Uterus (tissue), 4 donors: ENCODE measurements around the gene KRTAP17-1. TPM values are rescaled to one million over a fixed set of nuclear protein-coding genes. Genes with fewer than 3 reads are reported as not detected.

Experiments used
- DNase-seq, 2 donors: peaks; one replicate each; pipeline ENCODE4 v3.0.0-alpha.2; 2019 to 2020
- H3K27ac ChIP-seq, 2 donors: fragments of 200-600 bp; sonication (generic); 1 replicate in 1 of 2; 2 replicates in 1 of 2; pipeline ENCODE4 v1.5.1; 2016 to 2018
- H3K27me3 ChIP-seq, 2 donors: fragments of 200-600 bp; sonication (generic); one replicate each; pipeline ENCODE4 v1.5.1; 2018 to 2019; ENCODE audit warnings: control low read depth in 1 of 2
- H3K36me3 ChIP-seq, 2 donors: fragments of 200-600 bp; sonication (generic); one replicate each; pipeline ENCODE4 v1.5.1; 2019; ENCODE audit warnings: control low read depth in 1 of 2
- H3K4me1 ChIP-seq, 2 donors: fragments of 200-600 bp; sonication (generic); one replicate each; pipeline ENCODE4 v1.5.1; 2018 to 2019; ENCODE audit warnings: control low read depth in 1 of 2
- H3K4me3 ChIP-seq, 2 donors: fragments of 200-600 bp; sonication (generic); 1 replicate in 1 of 2; 2 replicates in 1 of 2; pipeline ENCODE4 v1.5.1; 2018 to 2019; ENCODE audit warnings: mild to moderate bottlenecking in 1 of 2
- H3K9me3 ChIP-seq, 2 donors: fragments of 200-600 bp; sonication (generic); one replicate each; pipeline ENCODE4 v1.5.1; 2019; ENCODE audit warnings: control low read depth in 1 of 2
- CTCF ChIP-seq, 4 experiments: fragments of 200-600 bp in 2 of 4; fragments of 450-650 bp in 2 of 4; sonication (generic) in 2 of 4; IDR thresholded peaks; one replicate each; pipeline ENCODE4 v1.5.1; 2016 to 2019; ENCODE audit warnings: antibody characterized with exemption in 4 of 4, mild to moderate bottlenecking in 2 of 4, moderate library complexity in 1 of 4
- POLR2A ChIP-seq, 2 donors: fragments of 450-650 bp; IDR thresholded peaks; one replicate each; pipeline ENCODE4 v1.6.1; 2016; ENCODE audit warnings: antibody characterized with exemption in 2 of 2, mild to moderate bottlenecking in 1 of 2, moderate library complexity in 1 of 2
- intact Hi-C: fragments of 100-400 bp; cut with DNase I; formaldehyde crosslinking; loops from one replicate; pipeline ENCODE4 v1.15.1; 2023; ENCODE audit warnings: low total_unique reads
- total RNA-seq, 4 donors: library from RNA; depleted of rRNA in 3 of 4; stranded (reverse); fragments of >200 nt in 3 of 4; gene quantifications; one replicate each; pipeline versions ENCODE4 v1.1.0 to v1.2.4, GENCODE V29; 2014 to 2023
- donor health status: DM: yes; HTN: yes; CAD: no.

Gene KRTAP17-1
- total RNA-seq, 4 donors from 2014 or later = not detected

GRCh38 chr17:41308251-41308917, 7.1 kb downstream of the KRTAP17-1 start:
- H3K4me1 ChIP-seq = no peaks in the 10 kb centered on the region
- no peak overlapping the region for H3K4me3 ChIP-seq
- no peak overlapping the region for H3K27ac ChIP-seq
- H3K36me3 ChIP-seq = no peaks in the 10 kb centered on the region
- H3K27me3 ChIP-seq = no peaks in the 10 kb centered on the region
- no peaks in the 10 kb centered on the region for H3K9me3 ChIP-seq
- DNase-seq = no peak
- TF ChIP-seq POLR2A (IDR thresholded peaks at IDR 0.05) (no peak), CTCF (IDR thresholded peaks at IDR 0.05) (no peak)
- intact Hi-C loops = no loop called here

GRCh38 chr17:41307647-41308046, 7.9 kb downstream of the KRTAP17-1 start:
- Histone ChIP-seq H3K36me3 (no peaks in the 10 kb centered on the region), H3K9me3 (no peaks in the 10 kb centered on the region), H3K27ac (no peak overlapping the region), H3K4me3 (no peak overlapping the region), H3K4me1 (no peaks in the 10 kb centered on the region), H3K27me3 (no peaks in the 10 kb centered on the region)
- intact Hi-C loops = no loop called here
- no peak for DNase-seq
- TF ChIP-seq CTCF (IDR thresholded peaks at IDR 0.05) (no peak), POLR2A (IDR thresholded peaks at IDR 0.05) (no peak)

- no peaks in the 10 kb centered on the region for H3K36me3 ChIP-seq
- H3K4me3 ChIP-seq = no peak overlapping the region
- TF ChIP-seq POLR2A (IDR thresholded peaks at IDR 0.05) (no peak), CTCF (IDR thresholded peaks at IDR 0.05) (no peak)
- H3K9me3 ChIP-seq = no peaks in the 10 kb centered on the region
- no peaks in the 10 kb centered on the region for H3K27me3 ChIP-seq
- intact Hi-C loops = no loop called here
- H3K27ac ChIP-seq = no peak overlapping the region
- DNase-seq = no peak
- no peaks in the 10 kb centered on the region for H3K4me1 ChIP-seq
These were observed 11.4 kb downstream of the KRTAP17-1 start for GRCh38 chr17:41304091-41304490.

GRCh38 chr17:41302981-41303380, 12.5 kb downstream of the KRTAP17-1 start:
- no peaks in the 10 kb centered on the region for H3K27me3 ChIP-seq
- intact Hi-C loops = no loop called here
- no peak overlapping the region for H3K4me3 ChIP-seq
- H3K36me3 ChIP-seq = no peaks in the 10 kb centered on the region
- TF ChIP-seq CTCF (IDR thresholded peaks at IDR 0.05) (no peak), POLR2A (IDR thresholded peaks at IDR 0.05) (no peak)
- H3K4me1 ChIP-seq = no peaks in the 10 kb centered on the region
- no peak for DNase-seq
- no peak overlapping the region for H3K27ac ChIP-seq
- H3K9me3 ChIP-seq = no peaks in the 10 kb centered on the region

- Histone ChIP-seq H3K27ac (no peak within 1 kb of the TSS), H3K4me3 (no peak within 1 kb of the TSS), H3K9me3 (no peaks in the 10 kb centered on the region), H3K36me3 (no peaks in the 10 kb centered on the region), H3K4me1 (no peaks in the 10 kb centered on the region), H3K27me3 (no peaks in the 10 kb centered on the region)
- TF ChIP-seq POLR2A (IDR thresholded peaks at IDR 0.05) = no peak
- no peak for TF ChIP-seq CTCF (IDR thresholded peaks at IDR 0.05)
- intact Hi-C loops = no loop called here
- DNase-seq = no peak
These were observed 13.3 kb downstream of the KRTAP17-1 start, which contains the start of gene KRTAP29-1 for GRCh38 chr17:41301916-41302901. TSS of gene KRTAP29-1 (minus strand) at chr17:41302851. CDS start at chr17:41302851, 0 bp downstream.
